T-helper 22 cell (primary cell): ENCODE results near the gene ZBTB6.

Source experiments
- DNase-seq: peaks from one replicate; pipeline ENCODE4 v3.0.0-alpha.2; 2020; ENCODE audit warnings: low read depth

The ZBTB6 gene

GRCh38 chr9:122912964-122913673, at the start of gene ZBTB6:
ZBTB6 (minus strand) TSS chr9:122913323; CDS start chr9:122912072, 1,251 bp downstream.
- peak; percentile 69 for DNase-seq

- no peak for DNase-seq
Observed at GRCh38 chr9:122961139-122961538, 48.0 kb upstream of the ZBTB6 start.

GRCh38 chr9:122955961-122956360, 42.8 kb upstream of the ZBTB6 start:
- DNase-seq = no peak

GRCh38 chr9:122954253-122954691, 41.1 kb upstream of the ZBTB6 start:
- no peak for DNase-seq

GRCh38 chr9:122951056-122951455, 37.9 kb upstream of the ZBTB6 start:
- no peak for DNase-seq

- no peak for DNase-seq
Observed at GRCh38 chr9:122950263-122950662, 37.1 kb upstream of the ZBTB6 start.

- no peak for DNase-seq
Observed at GRCh38 chr9:122949696-122950095, 36.6 kb upstream of the ZBTB6 start.

GRCh38 chr9:122948313-122948712, 35.2 kb upstream of the ZBTB6 start:
- no peak for DNase-seq

- DNase-seq = no peak
Observed at GRCh38 chr9:122946461-122947005, 33.4 kb upstream of the ZBTB6 start.

GRCh38 chr9:122944960-122945888, 32.1 kb upstream of the ZBTB6 start:
- no peak for DNase-seq

- DNase-seq = no peak
Observed at GRCh38 chr9:122941582-122942234, 28.6 kb upstream of the ZBTB6 start.

- peak; percentile 98 for DNase-seq
Observed at GRCh38 chr9:122940749-122941581, 27.8 kb upstream of the ZBTB6 start, which contains the start of gene RABGAP1. RABGAP1 (plus strand) TSS chr9:122941020; CDS start chr9:122957060, 16,040 bp downstream.

- no peak for DNase-seq
Observed at GRCh38 chr9:122940454-122940748, 27.3 kb upstream of the ZBTB6 start.

GRCh38 chr9:122939601-122940000, 26.5 kb upstream of the ZBTB6 start:
- no peak for DNase-seq

GRCh38 chr9:122936883-122937282, 23.8 kb upstream of the ZBTB6 start:
- DNase-seq = no peak

GRCh38 chr9:122936464-122936863, 23.3 kb upstream of the ZBTB6 start:
- DNase-seq = no peak

GRCh38 chr9:122931226-122932121, 18.4 kb upstream of the ZBTB6 start, which contains the start of gene ZBTB26:
ZBTB26 (minus strand) TSS chr9:122931512; CDS start chr9:122919934, 11,578 bp downstream.
- peak; percentile 87 for DNase-seq

- no peak for DNase-seq
Observed at GRCh38 chr9:122930541-122931225, 17.6 kb upstream of the ZBTB6 start.

- no peak for DNase-seq
Observed at GRCh38 chr9:122929796-122930354, 16.8 kb upstream of the ZBTB6 start.
